DMS53 treated with DMSO at 0.1 percent for 48 hours (cell line): ENCODE measurements around the gene RPS23.
"Not testable (repeated sequence)": the region's sequence is repeated elsewhere in the genome, so short reads cannot be mapped to it uniquely, and the experiment has no call there.

Experiments used
- DNase-seq: peaks from one replicate; lab custom pipeline; 2025; ENCODE audit not compliant: unreplicated experiment; lab: John Stamatoyannopoulos, UW

The RPS23 gene

GRCh38 chr5:82290908-82291307 is 12.8 kb upstream of the RPS23 start:
- DNase-seq: no peak

- no peak for DNase-seq
These were observed 11.9 kb upstream of the RPS23 start for GRCh38 chr5:82290005-82290404.

- no peak for DNase-seq
These were observed 9.5 kb upstream of the RPS23 start for GRCh38 chr5:82287625-82288024.

GRCh38 chr5:82285206-82285605 is 7.1 kb upstream of the RPS23 start:
- no peak for DNase-seq

GRCh38 chr5:82283893-82284292 is 5.7 kb upstream of the RPS23 start:
- DNase-seq: no peak

- no peak for DNase-seq
These were observed 687 bp upstream of the RPS23 start for GRCh38 chr5:82278711-82279370.

- DNase-seq: no peak
These were observed 554 bp downstream of the RPS23 start for GRCh38 chr5:82277613-82277986.

- DNase-seq: no peak
These were observed 1.1 kb downstream of the RPS23 start for GRCh38 chr5:82276800-82277612.

GRCh38 chr5:82275216-82275664 is 2.9 kb downstream of the RPS23 start:
- no peak for DNase-seq

- DNase-seq: no peak
These were observed 3.6 kb downstream of the RPS23 start for GRCh38 chr5:82274343-82275211.

- DNase-seq: not testable (repeated sequence)
These were observed 4.7 kb downstream of the RPS23 start for GRCh38 chr5:82273426-82273825.

GRCh38 chr5:82272571-82273356 is 5.4 kb downstream of the RPS23 start:
- DNase-seq: not testable (repeated sequence)

GRCh38 chr5:82269363-82269762 is 8.8 kb downstream of the RPS23 start:
- DNase-seq: not testable (repeated sequence)

- DNase-seq: not testable (repeated sequence)
These were observed 10.7 kb downstream of the RPS23 start for GRCh38 chr5:82267297-82267933.

- no peak for DNase-seq
These were observed 13.1 kb downstream of the RPS23 start for GRCh38 chr5:82265047-82265446.

GRCh38 chr5:82259172-82259800 is 18.9 kb downstream of the RPS23 start:
- peak; percentile 15 for DNase-seq

- DNase-seq: no peak
These were observed 20.4 kb downstream of the RPS23 start for GRCh38 chr5:82257729-82258128.

- no peak for DNase-seq
These were observed 20.9 kb downstream of the RPS23 start for GRCh38 chr5:82257247-82257646.

- DNase-seq: no peak
These were observed 22.3 kb downstream of the RPS23 start for GRCh38 chr5:82255844-82256243.

GRCh38 chr5:82252744-82253143 is 25.4 kb downstream of the RPS23 start:
- no peak for DNase-seq
